ENCODE data around the gene TRIM44. TPM values are rescaled to one million over a fixed set of nuclear protein-coding genes. Genes with fewer than 3 reads are reported as not detected.

TRIM44 gene
- total and polyA plus RNA-seq, 3 donors from 2014 or later, result 37.1 to 42.3 (median 41.6) TPM

DNA sequence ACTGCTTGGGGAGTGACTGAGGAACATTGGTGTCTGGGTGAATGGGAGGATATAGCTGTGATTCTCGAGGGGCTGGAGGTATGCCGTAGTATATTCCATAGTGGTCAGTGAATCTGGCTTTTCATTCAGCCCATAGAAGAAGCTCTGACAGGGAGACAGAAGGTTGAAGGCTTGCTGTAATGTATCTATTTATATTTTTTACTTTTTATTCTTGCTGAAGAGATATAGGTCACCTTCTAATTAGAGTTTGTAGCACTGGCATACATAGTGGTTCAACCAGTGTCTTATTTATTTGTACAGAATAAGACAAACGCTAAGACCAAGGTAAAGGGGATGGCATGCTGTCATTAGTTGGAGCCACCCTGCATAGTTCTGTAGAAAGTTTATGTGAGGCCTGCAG lies 10.0 kb downstream of the TRIM44 start:
- Histone ChIP-seq H3K36me3 (ENCODE audit: low read depth, missing control alignments) (no peaks in the 10 kb centered on the region), H3K9me3 (no peaks in the 10 kb centered on the region), H3K4me1 (peaks cover 6% of the 10 kb centered on the region), H3K27ac (no peak overlapping the region), H3K27me3 (no peaks in the 10 kb centered on the region), H3K4me3 (no peak overlapping the region)
- no peak for DNase-seq
- 84 to 88% methylated on average over 3 of the region's 3 CpGs for WGBS, 2 donors
- TF ChIP-seq POLR2A (IDR thresholded peaks at IDR 0.05), result no peak
- TF ChIP-seq, protein P1, sequence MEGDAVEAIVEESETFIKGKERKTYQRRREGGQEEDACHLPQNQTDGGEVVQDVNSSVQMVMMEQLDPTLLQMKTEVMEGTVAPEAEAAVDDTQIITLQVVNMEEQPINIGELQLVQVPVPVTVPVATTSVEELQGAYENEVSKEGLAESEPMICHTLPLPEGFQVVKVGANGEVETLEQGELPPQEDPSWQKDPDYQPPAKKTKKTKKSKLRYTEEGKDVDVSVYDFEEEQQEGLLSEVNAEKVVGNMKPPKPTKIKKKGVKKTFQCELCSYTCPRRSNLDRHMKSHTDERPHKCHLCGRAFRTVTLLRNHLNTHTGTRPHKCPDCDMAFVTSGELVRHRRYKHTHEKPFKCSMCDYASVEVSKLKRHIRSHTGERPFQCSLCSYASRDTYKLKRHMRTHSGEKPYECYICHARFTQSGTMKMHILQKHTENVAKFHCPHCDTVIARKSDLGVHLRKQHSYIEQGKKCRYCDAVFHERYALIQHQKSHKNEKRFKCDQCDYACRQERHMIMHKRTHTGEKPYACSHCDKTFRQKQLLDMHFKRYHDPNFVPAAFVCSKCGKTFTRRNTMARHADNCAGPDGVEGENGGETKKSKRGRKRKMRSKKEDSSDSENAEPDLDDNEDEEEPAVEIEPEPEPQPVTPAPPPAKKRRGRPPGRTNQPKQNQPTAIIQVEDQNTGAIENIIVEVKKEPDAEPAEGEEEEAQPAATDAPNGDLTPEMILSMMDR (IDR thresholded peaks at IDR 0.05), result no peak
- intact Hi-C loops (cut with DNase I; ENCODE audit: low total_unique reads), result no loop called here

DNA sequence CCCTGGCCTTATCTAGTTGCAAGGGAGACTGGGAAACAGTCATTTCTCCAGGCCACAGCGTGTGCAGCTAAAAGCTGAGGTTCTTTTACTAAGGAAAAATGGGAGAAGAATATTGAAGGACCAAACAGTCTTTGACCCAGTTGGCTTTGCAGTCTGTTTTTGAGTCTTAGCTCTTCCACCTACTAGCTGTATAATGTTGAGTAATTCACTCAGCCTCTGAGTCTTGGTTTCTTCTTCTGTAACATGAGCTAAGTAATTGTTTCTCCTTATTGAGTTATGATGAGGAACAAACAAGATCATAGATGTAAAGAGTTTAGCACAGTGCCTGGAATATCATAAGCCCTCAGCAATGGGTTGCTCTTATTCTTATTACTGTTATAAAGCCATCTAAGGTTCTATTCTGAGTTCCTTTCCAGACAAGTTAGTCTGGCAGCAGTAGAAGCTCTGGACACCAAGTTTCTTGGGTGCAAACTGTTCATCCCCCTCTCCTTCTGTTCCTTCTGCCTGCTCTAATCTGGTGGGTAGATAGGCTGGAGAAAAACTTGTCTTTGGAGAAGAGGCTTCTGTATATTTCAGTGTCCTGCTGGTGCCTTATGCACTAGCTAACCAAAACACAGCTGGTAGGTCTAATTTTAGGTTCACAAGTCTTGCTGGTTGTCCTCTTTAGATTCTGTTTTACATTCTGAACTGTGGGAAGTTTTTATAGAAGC lies 13.5 kb downstream of the TRIM44 start:
- intact Hi-C loops (cut with DNase I; ENCODE audit: low total_unique reads), result no loop called here
- whole genome bisulfite sequencing, 2 donors, result 89 to 94% methylated on average over 1 of the region's 1 CpG
- H3K4me3 ChIP-seq, result no peak overlapping the region
- no peak overlapping the region for H3K27ac ChIP-seq
- no peaks in the 10 kb centered on the region for H3K27me3 ChIP-seq
- H3K9me3 ChIP-seq, result no peaks in the 10 kb centered on the region
- peaks cover 6% of the 10 kb centered on the region for H3K4me1 ChIP-seq
- no peak for DNase-seq
- no peaks in the 10 kb centered on the region for H3K36me3 ChIP-seq (ENCODE audit: low read depth, missing control alignments)
- TF ChIP-seq, protein P1 (IDR thresholded peaks at IDR 0.05), result no peak
- TF ChIP-seq POLR2A (IDR thresholded peaks at IDR 0.05), result no peak

DNA sequence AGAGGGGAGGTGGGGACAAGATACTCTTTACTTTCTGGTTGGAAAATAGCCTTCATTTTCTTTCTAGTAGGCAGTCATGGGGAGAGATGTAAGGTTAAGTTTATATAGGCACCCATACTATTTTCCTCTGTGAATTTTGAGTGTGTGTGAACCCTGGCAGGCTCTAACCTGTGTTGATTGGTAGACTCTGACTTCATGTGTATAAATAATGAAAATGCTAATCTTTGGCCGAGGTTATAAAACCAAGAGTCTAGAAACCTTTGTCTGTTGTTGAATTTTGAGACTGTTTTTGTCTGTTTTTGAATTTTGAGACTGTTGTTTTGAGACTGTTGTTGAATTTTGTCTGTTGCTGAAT lies 14.0 kb downstream of the TRIM44 start:
- H3K27ac ChIP-seq, result no peak overlapping the region
- WGBS, 2 donors, result 62 to 77% methylated on average over 1 of the region's 1 CpG

DNA sequence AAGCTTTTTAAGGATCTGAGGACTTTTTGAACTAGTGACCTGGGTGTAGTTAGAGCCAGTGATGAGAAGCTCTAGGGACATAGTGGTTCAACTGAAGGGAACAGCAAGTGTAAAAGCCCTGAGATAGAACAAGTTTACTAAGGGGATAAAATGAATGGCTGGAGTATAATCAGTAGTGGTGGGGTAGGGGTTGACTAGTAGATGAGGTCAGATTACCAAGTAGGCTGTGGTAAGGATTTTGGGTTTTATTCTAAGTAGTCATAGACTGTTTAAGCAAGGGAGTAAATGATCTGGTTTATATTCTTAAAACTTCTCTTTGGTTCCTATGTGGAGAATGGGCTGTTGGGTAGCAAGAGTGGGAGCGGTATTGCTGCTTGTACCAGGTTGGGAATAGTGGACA lies 15.3 kb downstream of the TRIM44 start:
- Histone ChIP-seq H3K36me3 (ENCODE audit: low read depth, missing control alignments) (no peaks in the 10 kb centered on the region), H3K4me3 (no peak overlapping the region), H3K9me3 (no peaks in the 10 kb centered on the region), H3K27ac (no peak overlapping the region), H3K27me3 (no peaks in the 10 kb centered on the region), H3K4me1 (peaks cover 4% of the 10 kb centered on the region)
- WGBS, 2 donors, result 97 to 100% methylated on average over 1 of the region's 1 CpG
- DNase-seq, result no peak
- intact Hi-C loops (cut with DNase I; ENCODE audit: low total_unique reads), result no loop called here
- TF ChIP-seq, protein P1 (IDR thresholded peaks at IDR 0.05), result no peak
- no peak for TF ChIP-seq POLR2A (IDR thresholded peaks at IDR 0.05)

More for the DNA sequence above, 14.0 kb downstream of the TRIM44 start:
- Histone ChIP-seq H3K9me3 (no peaks in the 10 kb centered on the region), H3K27me3 (no peaks in the 10 kb centered on the region), H3K36me3 (ENCODE audit: low read depth, missing control alignments) (no peaks in the 10 kb centered on the region), H3K4me3 (no peak overlapping the region), H3K4me1 (peaks cover under 1% of the 10 kb centered on the region)
- DNase-seq, result no peak
- TF ChIP-seq POLR2A (IDR thresholded peaks at IDR 0.05), result no peak
- TF ChIP-seq, protein P1 (IDR thresholded peaks at IDR 0.05), result no peak
- intact Hi-C loops (cut with DNase I; ENCODE audit: low total_unique reads), result no loop called here

DNA sequence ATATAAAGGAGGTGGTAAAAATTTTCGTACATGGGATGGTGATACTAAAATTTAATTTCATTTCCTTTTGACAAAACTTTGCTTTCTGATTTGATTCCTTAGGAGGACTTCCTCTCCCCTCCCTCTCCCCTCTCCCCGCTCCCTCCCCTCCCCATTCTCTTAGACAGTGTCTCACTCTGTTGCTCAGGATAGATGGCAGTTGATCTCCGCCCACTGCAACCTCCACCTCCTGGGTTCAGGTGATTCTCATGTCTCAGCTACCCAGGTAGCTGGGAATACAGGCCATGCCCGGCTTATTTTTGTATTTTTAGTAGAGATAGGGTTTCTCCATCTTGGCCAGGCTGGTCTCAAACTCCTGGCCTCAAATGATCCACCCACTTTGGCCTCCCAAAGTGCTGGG lies 15.9 kb downstream of the TRIM44 start:
- H3K36me3 ChIP-seq (ENCODE audit: low read depth, missing control alignments), result no peaks in the 10 kb centered on the region
- H3K27me3 ChIP-seq, result no peaks in the 10 kb centered on the region
- intact Hi-C loops (cut with DNase I; ENCODE audit: low total_unique reads), result no loop called here
- DNase-seq, result no peak
- WGBS, 2 donors, result 94 to 96% methylated on average over 4 of the region's 4 CpGs
- peaks cover 6% of the 10 kb centered on the region for H3K4me1 ChIP-seq
- no peaks in the 10 kb centered on the region for H3K9me3 ChIP-seq
- H3K4me3 ChIP-seq, result no peak overlapping the region
- no peak for TF ChIP-seq POLR2A (IDR thresholded peaks at IDR 0.05)
- TF ChIP-seq, protein P1 (IDR thresholded peaks at IDR 0.05), result no peak
- H3K27ac ChIP-seq, result no peak overlapping the region

All from testis (tissue), 3 donors.